DMS153 (cell line): ENCODE data around the gene CCDC141.

Source experiments
- DNase-seq: peaks from one replicate; lab custom pipeline; 2025; lab: John Stamatoyannopoulos, UW

CCDC141 gene

GRCh38 chr2:178910005-178910404 is 139.9 kb downstream of the CCDC141 start:
- no peak for DNase-seq

GRCh38 chr2:178909507-178909906 is 140.4 kb downstream of the CCDC141 start:
- DNase-seq, result no peak

GRCh38 chr2:178908810-178909209 is 141.1 kb downstream of the CCDC141 start:
- DNase-seq, result no peak

- no peak for DNase-seq
Measured at GRCh38 chr2:178905261-178905660, 144.7 kb downstream of the CCDC141 start.

- DNase-seq, result no peak
Measured at GRCh38 chr2:178899656-178900055, 150.3 kb downstream of the CCDC141 start.

- DNase-seq, result no peak
Measured at GRCh38 chr2:178895872-178896271, 154.1 kb downstream of the CCDC141 start.

- no peak for DNase-seq
Measured at GRCh38 chr2:178895171-178895570, 154.8 kb downstream of the CCDC141 start.

GRCh38 chr2:178892751-178893625 is 156.9 kb downstream of the CCDC141 start:
- no peak for DNase-seq

GRCh38 chr2:178891959-178892485 is 157.9 kb downstream of the CCDC141 start:
- DNase-seq, result no peak

- DNase-seq, result peak; percentile 22
Measured at GRCh38 chr2:178891265-178891958, 158.5 kb downstream of the CCDC141 start.

- DNase-seq, result no peak
Measured at GRCh38 chr2:178886006-178886405, 163.9 kb downstream of the CCDC141 start.

GRCh38 chr2:178884440-178884839 is 165.5 kb downstream of the CCDC141 start:
- no peak for DNase-seq

- DNase-seq, result no peak
Measured at GRCh38 chr2:178882666-178883440, 167.1 kb downstream of the CCDC141 start.

- DNase-seq, result no peak
Measured at GRCh38 chr2:178881075-178881474, 168.9 kb downstream of the CCDC141 start.

- DNase-seq, result no peak
Measured at GRCh38 chr2:178880257-178880656, 169.7 kb downstream of the CCDC141 start.

GRCh38 chr2:178877874-178878273 is 172.1 kb downstream of the CCDC141 start:
- DNase-seq, result no peak

- DNase-seq, result no peak
Measured at GRCh38 chr2:178874529-178875240, 175.3 kb downstream of the CCDC141 start.

- DNase-seq, result no peak
Measured at GRCh38 chr2:178873912-178874311, 176.0 kb downstream of the CCDC141 start.

GRCh38 chr2:178871536-178871935 is 178.4 kb downstream of the CCDC141 start:
- no peak for DNase-seq

- DNase-seq, result no peak
Measured at GRCh38 chr2:178870703-178871102, 179.2 kb downstream of the CCDC141 start.

GRCh38 chr2:178865999-178866398 is 183.9 kb downstream of the CCDC141 start:
- DNase-seq, result no peak
